Loucy (cell line): ENCODE data around the gene MMP20.
A peak's percentile ranks its signal among the peaks of the same experiment; 100 is the strongest.

ENCODE experiments used
- H2AFZ ChIP-seq: fragments of 200-600 bp; sonication (generic); 2 replicates; pipeline ENCODE4 v1.6.0; 2016; ENCODE audit warnings: antibody characterized with exemption, mild to moderate bottlenecking, low read length, moderate library complexity
- H3F3A ChIP-seq: fragments of 200-600 bp; 2 replicates; pipeline ENCODE4 v1.6.0; 2016; ENCODE audit warnings: antibody characterized with exemption, low read depth, mild to moderate bottlenecking
- H3K27me3 ChIP-seq: fragments of 200-600 bp; sonication (generic); 2 replicates; pipeline ENCODE4 v1.6.1; 2014; ENCODE audit warnings: low read length, mild to moderate bottlenecking; ENCODE audit not compliant: insufficient read depth, poor library complexity, severe bottlenecking
- H3K36me3 ChIP-seq: fragments of 200-600 bp; sonication (generic); 2 replicates; pipeline ENCODE4 v1.6.1; 2016; ENCODE audit warnings: low read length; ENCODE audit not compliant: insufficient read depth
- H3K4me1 ChIP-seq: fragments of 200-600 bp; sonication (generic); 2 replicates; pipeline ENCODE4 v1.5.1; 2014; ENCODE audit warnings: low read length, mild to moderate bottlenecking; ENCODE audit not compliant: insufficient read depth, poor library complexity, severe bottlenecking
- H3K4me2 ChIP-seq: fragments of 200-600 bp; sonication (generic); 2 replicates; pipeline ENCODE4 v1.6.0; 2014; ENCODE audit warnings: antibody characterized with exemption, low read length, low read depth, mild to moderate bottlenecking; ENCODE audit not compliant: poor library complexity, severe bottlenecking
- H3K4me3 ChIP-seq: fragments of 200-600 bp; sonication (generic); 2 replicates; pipeline ENCODE4 v1.5.1; 2014; ENCODE audit warnings: low read length, mild to moderate bottlenecking, mixed read lengths; ENCODE audit not compliant: poor library complexity, severe bottlenecking
- H3K79me2 ChIP-seq: fragments of 200-600 bp; sonication (generic); 2 replicates; pipeline ENCODE4 v1.6.1; 2014; ENCODE audit warnings: low read length; ENCODE audit not compliant: insufficient read depth
- H3K9ac ChIP-seq: fragments of 200-600 bp; sonication (generic); 2 replicates; pipeline ENCODE4 v1.6.0; 2014; ENCODE audit warnings: mild to moderate bottlenecking, low read depth, low read length, moderate library complexity; ENCODE audit not compliant: poor library complexity, severe bottlenecking
- H3K9me2 ChIP-seq: fragments of 200-600 bp; sonication (generic); replicated peaks from 2 replicates; pipeline ENCODE4 v1.6.1; 2016; ENCODE audit warnings: low read depth, low read length, mixed read lengths
- H3K9me3 ChIP-seq: fragments of 200-600 bp; sonication (generic); 2 replicates; pipeline ENCODE4 v1.6.1; 2014; ENCODE audit warnings: mild to moderate bottlenecking, antibody characterized with exemption, low read length, low read depth; ENCODE audit not compliant: insufficient read depth
- H4K20me1 ChIP-seq: fragments of 200-600 bp; sonication (generic); 2 replicates; pipeline ENCODE4 v1.6.0; 2014; ENCODE audit warnings: antibody characterized with exemption, low read length, mild to moderate bottlenecking; ENCODE audit not compliant: insufficient read depth, poor library complexity, severe bottlenecking
- EZH2phosphoT487 ChIP-seq: fragments of 200-600 bp; IDR thresholded peaks from 2 replicates; pipeline ENCODE4 v1.6.1; 2018; ENCODE audit warnings: antibody characterized with exemption, mild to moderate bottlenecking, moderate library complexity, borderline replicate concordance
- TF ChIP-seq, protein P1 (sequence below): fragments of 200-600 bp; sonication (generic); conservative IDR thresholded peaks from 2 replicates; pipeline ENCODE4 v1.5.1; 2014; ENCODE audit warnings: mild to moderate bottlenecking, antibody characterized with exemption, low read length

Gene MMP20

DNA sequence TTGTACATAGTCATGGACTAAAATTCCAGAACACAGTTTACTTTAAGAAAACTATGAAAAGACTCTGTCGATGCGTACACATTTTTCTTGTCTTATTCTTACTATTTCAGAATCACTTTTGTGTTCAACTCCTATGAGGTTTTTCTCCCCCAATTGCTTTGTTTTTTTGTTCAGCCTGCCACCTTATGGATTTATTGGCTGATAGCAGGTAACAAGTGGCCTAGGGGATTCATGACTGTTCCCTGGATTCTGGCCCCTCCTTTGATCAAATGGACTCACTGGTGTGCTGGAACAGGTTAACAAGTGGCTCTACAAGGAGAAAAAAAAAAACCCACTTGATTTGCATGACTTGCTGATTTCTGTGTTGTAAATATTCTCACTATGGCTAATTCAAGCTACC is 10.6 kb downstream of the MMP20 start:
- Histone ChIP-seq H3K4me3 (no peak overlapping the region), H4K20me1 (no peaks in the 10 kb centered on the region), H3K9me3 (no peaks in the 10 kb centered on the region), H3K79me2 (no peaks in the 10 kb centered on the region), H3K4me1 (peaks cover 25% of the 10 kb centered on the region), H3K9ac (no peak overlapping the region), H3K36me3 (no peaks in the 10 kb centered on the region), H3K27me3 (no peaks in the 10 kb centered on the region), H3F3A (no peaks in the 10 kb centered on the region), H3K9me2 (no peaks in the 10 kb centered on the region), H3K4me2 (no peak overlapping the region), H2AFZ (no peak overlapping the region)
- TF ChIP-seq EZH2phosphoT487: no peak
- TF ChIP-seq, protein P1, sequence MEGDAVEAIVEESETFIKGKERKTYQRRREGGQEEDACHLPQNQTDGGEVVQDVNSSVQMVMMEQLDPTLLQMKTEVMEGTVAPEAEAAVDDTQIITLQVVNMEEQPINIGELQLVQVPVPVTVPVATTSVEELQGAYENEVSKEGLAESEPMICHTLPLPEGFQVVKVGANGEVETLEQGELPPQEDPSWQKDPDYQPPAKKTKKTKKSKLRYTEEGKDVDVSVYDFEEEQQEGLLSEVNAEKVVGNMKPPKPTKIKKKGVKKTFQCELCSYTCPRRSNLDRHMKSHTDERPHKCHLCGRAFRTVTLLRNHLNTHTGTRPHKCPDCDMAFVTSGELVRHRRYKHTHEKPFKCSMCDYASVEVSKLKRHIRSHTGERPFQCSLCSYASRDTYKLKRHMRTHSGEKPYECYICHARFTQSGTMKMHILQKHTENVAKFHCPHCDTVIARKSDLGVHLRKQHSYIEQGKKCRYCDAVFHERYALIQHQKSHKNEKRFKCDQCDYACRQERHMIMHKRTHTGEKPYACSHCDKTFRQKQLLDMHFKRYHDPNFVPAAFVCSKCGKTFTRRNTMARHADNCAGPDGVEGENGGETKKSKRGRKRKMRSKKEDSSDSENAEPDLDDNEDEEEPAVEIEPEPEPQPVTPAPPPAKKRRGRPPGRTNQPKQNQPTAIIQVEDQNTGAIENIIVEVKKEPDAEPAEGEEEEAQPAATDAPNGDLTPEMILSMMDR: peak; percentile 60

DNA sequence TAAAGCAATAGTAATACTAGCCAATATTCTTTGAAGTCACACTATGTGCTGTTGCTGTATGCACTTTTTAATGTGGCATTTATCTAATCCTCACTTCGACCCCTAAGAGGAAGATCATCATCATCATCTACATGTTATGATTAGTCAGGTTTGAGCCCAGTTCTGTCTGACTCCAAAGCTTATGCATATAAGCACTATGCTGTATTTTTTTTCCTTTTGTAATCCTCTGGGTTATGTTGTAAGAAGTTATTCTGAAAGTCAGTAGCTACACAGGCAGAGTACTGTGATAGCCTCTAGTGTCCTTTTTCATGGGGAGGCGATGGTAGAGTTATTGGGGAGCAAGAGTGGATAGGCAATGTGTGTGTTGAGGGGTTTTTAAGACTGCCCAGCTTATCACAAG is 11.1 kb downstream of the MMP20 start:
- no peaks in the 10 kb centered on the region for H3K36me3 ChIP-seq
- no peaks in the 10 kb centered on the region for H3F3A ChIP-seq
- no peak for TF ChIP-seq EZH2phosphoT487
- TF ChIP-seq, protein P1: no peak
- H3K27me3 ChIP-seq: no peaks in the 10 kb centered on the region
- 0 out of 2 replicates have a peak overlapping the region, but pooled peaks have one; percentile 45 for H2AFZ ChIP-seq
- no peak overlapping the region for H3K4me2 ChIP-seq
- no peak overlapping the region for H3K9ac ChIP-seq
- no peaks in the 10 kb centered on the region for H3K9me3 ChIP-seq
- H3K4me1 ChIP-seq: peaks cover 25% of the 10 kb centered on the region
- H4K20me1 ChIP-seq: no peaks in the 10 kb centered on the region
- H3K79me2 ChIP-seq: no peaks in the 10 kb centered on the region
- H3K4me3 ChIP-seq: no peak overlapping the region
- no peaks in the 10 kb centered on the region for H3K9me2 ChIP-seq

DNA sequence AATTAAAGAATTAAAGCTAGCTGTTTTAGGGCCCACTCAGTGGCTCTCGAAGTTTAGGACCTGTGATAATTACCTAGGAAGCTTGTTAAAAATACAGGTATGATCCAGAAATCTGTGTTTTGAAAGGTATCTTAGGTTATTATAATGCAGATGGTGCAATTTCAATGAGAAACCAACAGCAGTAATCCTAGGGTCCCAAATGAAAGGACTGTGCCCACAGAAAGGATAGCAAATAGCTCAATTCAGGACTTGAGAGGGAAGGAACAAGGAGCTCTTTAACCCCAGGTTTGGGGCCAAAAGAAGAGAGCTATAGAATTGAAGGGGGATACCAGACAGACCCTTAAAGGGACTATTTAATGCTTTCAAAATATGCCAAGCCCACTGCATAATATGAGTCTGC is 11.7 kb downstream of the MMP20 start:
- TF ChIP-seq, protein P1: no peak
- no peak for TF ChIP-seq EZH2phosphoT487
- no peak overlapping the region for H3K9ac ChIP-seq
- H3K36me3 ChIP-seq: no peaks in the 10 kb centered on the region

More for the DNA sequence above, 11.7 kb downstream of the MMP20 start:
- H2AFZ ChIP-seq: peak overlapping the region; percentile 80
- H3K9me2 ChIP-seq: no peaks in the 10 kb centered on the region
- peaks cover 25% of the 10 kb centered on the region for H3K4me1 ChIP-seq
- no peaks in the 10 kb centered on the region for H3K27me3 ChIP-seq
- no peaks in the 10 kb centered on the region for H3F3A ChIP-seq
- H3K4me3 ChIP-seq: no peak overlapping the region
- no peaks in the 10 kb centered on the region for H3K9me3 ChIP-seq
- H3K79me2 ChIP-seq: no peaks in the 10 kb centered on the region
- H4K20me1 ChIP-seq: no peaks in the 10 kb centered on the region
- H3K4me2 ChIP-seq: no peak overlapping the region
